Measurements from ENCODE around the gene FTH1.
"Not testable (repeated sequence)": the region's sequence is repeated elsewhere in the genome, so short reads cannot be mapped to it uniquely, and the experiment has no call there.

The FTH1 gene

GRCh38 chr11:61978703-61979661 is 11.5 kb upstream of the FTH1 start:
- no peak for DNase-seq (ENCODE audit: low read depth in 3 of 3)

- no peak for DNase-seq (ENCODE audit: low read depth in 3 of 3)
These were observed 9.5 kb upstream of the FTH1 start for GRCh38 chr11:61976813-61977475.

GRCh38 chr11:61976420-61976800 is 9.0 kb upstream of the FTH1 start:
- no peak for DNase-seq (ENCODE audit: low read depth in 3 of 3)

- no peak for DNase-seq (ENCODE audit: low read depth in 3 of 3)
These were observed 8.4 kb upstream of the FTH1 start for GRCh38 chr11:61975638-61976419.

- DNase-seq (ENCODE audit: low read depth in 3 of 3), result no peak
These were observed 7.6 kb upstream of the FTH1 start for GRCh38 chr11:61974766-61975631.

GRCh38 chr11:61973476-61974162 is 6.2 kb upstream of the FTH1 start:
- DNase-seq (ENCODE audit: low read depth in 3 of 3), result no peak

- DNase-seq (ENCODE audit: low read depth in 3 of 3), result no peak
These were observed 5.4 kb upstream of the FTH1 start for GRCh38 chr11:61972672-61973475.

- DNase-seq (ENCODE audit: low read depth in 3 of 3), result no peak
These were observed 4.8 kb upstream of the FTH1 start for GRCh38 chr11:61972112-61972671.

- DNase-seq (ENCODE audit: low read depth in 3 of 3), result peak in 1 of 3 donors; percentile 32
These were observed 4.0 kb upstream of the FTH1 start for GRCh38 chr11:61971248-61972111.

GRCh38 chr11:61969838-61970662 is 2.6 kb upstream of the FTH1 start:
- DNase-seq (ENCODE audit: low read depth in 3 of 3), result no peak

- no peak for DNase-seq (ENCODE audit: low read depth in 3 of 3)
These were observed 1.9 kb upstream of the FTH1 start for GRCh38 chr11:61969391-61969758.

- no peak for DNase-seq (ENCODE audit: low read depth in 3 of 3)
These were observed 1.4 kb upstream of the FTH1 start for GRCh38 chr11:61968758-61969390.

GRCh38 chr11:61967924-61968757 is 707 bp upstream of the FTH1 start:
- no peak for DNase-seq (ENCODE audit: low read depth in 3 of 3)

GRCh38 chr11:61966734-61967115 is 709 bp downstream of the FTH1 start:
- no peak for DNase-seq (ENCODE audit: low read depth in 3 of 3)

GRCh38 chr11:61964666-61965271 is 2.7 kb downstream of the FTH1 start:
- not testable (repeated sequence) for DNase-seq (ENCODE audit: low read depth in 3 of 3)
